CD1c-positive myeloid dendritic cell (primary cell): Measurements from ENCODE around the gene CCER1.
"Not testable (repeated sequence)": the region's sequence is repeated elsewhere in the genome, so short reads cannot be mapped to it uniquely, and the experiment has no call there.

Source experiments
- DNase-seq: peaks from one replicate; pipeline ENCODE4 v3.0.0-alpha.2; 2016; ENCODE audit errors: extremely low spot score

Gene CCER1

GRCh38 chr12:90954921-90955320, at the start of gene CCER1:
CCER1 (minus strand) TSS chr12:90955176; CDS start chr12:90954742, 434 bp downstream.
- DNase-seq, result no peak

- DNase-seq, result no peak
Observed at GRCh38 chr12:91003737-91004136, 48.8 kb upstream of the CCER1 start.

- no peak for DNase-seq
Observed at GRCh38 chr12:91001306-91001705, 46.3 kb upstream of the CCER1 start.

GRCh38 chr12:90999966-91000365, 45.0 kb upstream of the CCER1 start:
- DNase-seq, result no peak

GRCh38 chr12:90999527-90999926, 44.6 kb upstream of the CCER1 start:
- DNase-seq, result no peak

DNA sequence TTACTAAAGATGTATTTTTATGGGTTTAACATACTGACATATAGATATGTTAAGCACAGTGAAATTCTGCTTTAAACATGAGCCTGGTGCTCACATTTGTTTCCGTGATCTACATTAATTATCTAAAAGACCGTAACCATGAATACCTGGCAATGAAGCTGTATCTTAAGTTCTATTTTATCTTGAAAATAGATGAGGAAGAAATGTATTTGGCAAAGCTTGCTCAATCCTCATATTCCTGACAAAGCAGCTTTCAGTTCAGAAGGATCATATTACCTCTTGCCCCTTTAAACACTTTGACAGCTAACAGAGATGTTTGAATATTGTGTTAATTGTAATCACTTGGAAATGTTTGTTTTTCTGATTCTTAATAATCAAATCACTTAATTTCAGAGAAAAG, 40.0 kb upstream of the CCER1 start:
- no peak for DNase-seq

DNA sequence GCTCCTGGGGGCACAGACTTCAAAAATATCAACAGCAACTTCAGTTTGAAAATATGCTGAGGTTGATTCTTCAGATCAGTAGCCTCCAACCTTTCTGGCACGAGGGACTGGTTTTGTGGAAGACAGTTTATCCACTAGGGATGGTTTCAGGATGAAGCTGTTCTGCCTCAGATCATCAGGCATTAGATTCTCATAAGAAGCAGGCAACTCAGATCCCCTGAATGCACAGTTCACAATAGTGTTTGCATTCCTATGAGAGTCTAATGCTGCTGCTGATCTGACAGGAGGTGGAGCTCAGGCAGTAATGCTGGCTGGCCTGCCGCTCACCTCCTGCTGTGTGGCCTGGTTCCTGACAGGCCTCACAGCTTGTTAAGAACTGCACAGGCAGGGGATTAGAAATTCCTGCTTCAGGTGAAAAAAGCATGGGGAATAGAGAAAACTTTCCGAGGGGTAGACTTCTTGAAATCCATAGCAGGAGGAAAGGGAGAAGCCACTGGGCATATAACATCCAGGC, 37.0 kb upstream of the CCER1 start:
- DNase-seq, result no peak

DNA sequence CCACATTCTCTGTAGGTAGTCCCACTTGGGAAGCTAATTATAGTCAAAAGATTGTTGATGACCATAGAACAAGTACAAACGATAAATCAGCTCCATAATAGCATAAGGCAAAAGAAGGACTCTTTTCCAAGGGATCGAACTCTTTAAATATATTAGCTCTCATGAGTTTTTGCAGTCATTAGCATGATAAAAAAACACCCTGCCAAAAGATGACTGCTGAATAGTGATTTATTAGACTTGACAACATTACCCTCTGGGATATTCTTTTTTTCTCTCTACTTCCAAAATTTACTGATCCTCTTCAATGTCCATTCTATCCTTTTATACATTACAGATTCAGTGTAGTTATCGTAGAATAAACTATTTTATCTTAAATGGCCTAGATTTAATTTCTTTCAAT, 35.6 kb upstream of the CCER1 start:
- no peak for DNase-seq

DNA sequence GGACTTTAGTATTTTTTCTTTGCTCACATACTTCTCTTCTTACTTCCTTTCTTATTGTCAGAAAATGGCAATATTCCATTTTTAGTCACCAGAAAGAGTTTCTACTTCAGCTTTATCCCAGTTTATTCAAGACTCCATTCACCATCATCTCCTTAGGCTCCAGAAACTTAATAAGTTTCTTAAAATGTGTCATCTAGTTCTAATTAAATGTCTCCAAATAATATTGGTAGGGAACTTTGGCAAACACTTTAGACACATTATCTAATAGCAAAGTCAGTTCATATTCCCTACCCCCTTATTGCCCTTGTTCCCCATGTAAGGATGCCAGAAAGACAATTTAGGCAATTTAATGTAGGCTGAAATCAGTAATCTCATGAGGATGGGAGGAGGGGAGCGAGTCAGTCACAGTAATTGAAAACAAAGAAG, 34.7 kb upstream of the CCER1 start:
- no peak for DNase-seq

- DNase-seq, result no peak
Observed at GRCh38 chr12:90987520-90987919, 32.5 kb upstream of the CCER1 start.

DNA sequence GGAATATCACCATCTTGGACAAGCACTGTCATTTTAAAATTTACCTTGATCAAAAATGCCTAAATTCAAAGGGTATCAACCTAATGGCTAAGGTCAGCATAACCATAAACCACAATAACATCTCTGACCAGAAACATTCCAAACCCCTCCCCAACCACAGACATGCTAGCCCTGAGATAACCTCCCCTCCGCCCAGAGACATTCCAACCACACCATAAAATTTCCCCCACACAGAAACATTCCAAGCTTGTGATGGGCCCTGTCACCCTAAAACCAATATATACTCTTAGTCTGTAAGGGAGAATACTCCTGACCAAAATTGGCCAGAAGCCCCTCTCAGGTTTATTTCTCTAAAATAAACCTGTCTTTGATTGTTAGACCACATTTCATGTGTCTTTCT, 32.1 kb upstream of the CCER1 start:
- DNase-seq, result no peak

DNA sequence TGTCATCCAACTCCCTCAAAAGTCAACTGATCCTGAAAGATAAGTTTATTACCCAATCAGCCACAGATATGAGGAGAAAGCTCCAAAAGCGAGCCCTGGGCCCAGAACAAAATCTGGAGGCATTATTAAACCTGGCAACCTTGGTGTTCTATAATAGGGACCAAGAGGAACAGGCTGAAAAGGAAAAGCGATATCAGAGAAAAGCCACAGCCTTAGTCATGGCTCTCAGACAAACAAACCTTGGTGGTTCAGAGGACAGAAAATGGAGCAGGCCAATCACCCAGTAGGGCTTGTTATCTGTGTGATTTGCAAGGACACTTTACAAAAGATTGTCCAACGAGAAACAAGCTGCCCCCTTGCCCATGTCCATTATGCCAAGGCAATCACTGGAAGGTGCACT, 30.4 kb upstream of the CCER1 start:
- not testable (repeated sequence) for DNase-seq

DNA sequence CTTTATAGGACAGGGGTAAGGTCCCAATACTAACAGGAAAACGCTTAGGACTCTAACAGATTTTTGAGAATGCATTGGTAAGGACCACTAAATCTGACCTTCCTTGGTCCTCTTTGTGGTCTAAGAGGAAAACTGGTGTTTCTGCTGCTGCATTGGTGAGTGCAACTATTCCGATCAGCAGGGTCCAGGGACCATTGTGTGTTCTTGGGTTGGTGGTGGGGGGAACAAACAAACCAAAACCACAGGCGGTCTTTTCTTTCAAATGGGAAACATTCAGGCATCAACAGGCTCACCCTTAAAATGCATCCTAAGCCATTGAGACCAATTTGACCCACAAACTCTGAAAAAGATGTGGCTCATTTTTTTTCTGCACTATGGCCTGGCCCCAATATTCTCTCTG, 29.1 kb upstream of the CCER1 start:
- DNase-seq, result no peak

DNA sequence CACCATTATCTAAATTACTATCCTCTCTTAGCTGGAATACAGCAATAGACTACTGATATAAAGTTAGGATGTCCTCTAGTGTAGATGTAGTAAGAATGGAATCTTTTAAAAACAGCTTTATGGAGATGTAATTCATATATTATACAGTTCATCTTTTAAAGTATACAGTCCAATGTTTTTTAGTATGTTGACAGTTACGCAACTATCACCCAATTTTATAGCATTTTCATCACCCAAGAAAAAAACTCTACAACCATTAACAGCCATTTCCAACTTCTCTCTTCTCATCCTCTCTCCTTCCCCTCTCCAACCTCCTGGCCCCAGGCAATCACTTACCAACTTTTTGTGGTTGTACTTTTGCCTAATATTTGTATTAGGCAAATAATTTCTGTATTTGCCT, 27.2 kb upstream of the CCER1 start:
- no peak for DNase-seq

DNA sequence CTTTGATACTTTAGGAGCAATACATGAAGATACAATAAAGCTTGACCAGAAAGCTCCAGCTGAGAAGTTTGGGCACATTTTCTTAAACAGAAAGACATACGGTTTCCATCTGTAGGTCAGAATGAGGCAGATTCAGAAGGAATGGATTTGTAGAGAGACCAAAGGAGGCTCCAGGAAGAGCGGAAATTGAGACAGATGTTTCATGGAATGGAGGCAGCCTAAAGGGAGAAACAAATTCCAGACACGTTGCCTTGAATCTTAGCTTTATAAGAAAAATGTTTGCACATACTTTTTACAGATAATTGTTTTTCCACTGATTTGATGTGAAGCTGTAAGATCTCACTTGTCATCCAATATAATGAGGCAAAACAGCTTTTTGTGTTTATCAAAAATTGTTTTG, 25.0 kb upstream of the CCER1 start:
- no peak for DNase-seq

DNA sequence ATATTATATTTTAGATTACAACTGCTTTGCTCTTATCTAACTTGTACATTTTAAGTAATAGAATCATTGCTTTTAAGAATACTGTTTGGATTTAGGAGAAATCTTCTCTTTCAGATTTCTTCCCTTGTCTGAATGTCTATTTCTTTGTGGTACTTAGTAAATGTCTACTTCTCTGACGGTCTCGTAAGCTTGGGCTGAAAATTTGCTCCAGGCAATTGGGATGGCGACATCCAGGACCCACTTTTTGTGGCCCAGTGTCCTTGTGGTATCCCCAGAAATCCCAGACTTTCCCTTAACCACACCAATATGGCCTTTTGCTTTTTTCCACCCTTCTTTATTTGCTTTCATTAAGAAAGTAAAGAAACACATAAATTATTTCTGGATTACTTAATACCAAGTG, 24.0 kb upstream of the CCER1 start:
- no peak for DNase-seq

- peak; percentile 38 for DNase-seq
Observed at GRCh38 chr12:90978117-90978770, 23.3 kb upstream of the CCER1 start.

GRCh38 chr12:90977224-90977623, 22.2 kb upstream of the CCER1 start:
- DNase-seq, result no peak

DNA sequence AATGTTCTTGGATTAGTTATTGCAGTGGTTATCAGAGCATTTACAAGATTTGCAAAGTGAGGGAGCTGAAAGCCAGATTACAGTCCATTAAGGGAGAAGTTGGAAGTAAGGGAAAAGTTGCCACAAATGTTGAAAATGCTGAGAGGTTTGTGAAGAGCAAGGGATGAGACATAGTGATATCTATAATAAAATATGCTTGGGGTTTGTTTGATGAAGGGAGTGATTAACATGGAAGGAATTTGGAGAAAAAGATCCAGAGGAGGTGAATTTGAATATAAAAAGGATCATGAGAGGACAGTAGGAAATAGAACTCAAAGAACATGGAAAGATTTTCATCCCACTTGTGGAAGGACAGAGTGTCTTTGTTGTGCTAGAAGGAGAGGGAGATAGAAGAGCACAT, 19.3 kb upstream of the CCER1 start:
- no peak for DNase-seq

- no peak for DNase-seq
Observed at GRCh38 chr12:90972226-90972625, 17.2 kb upstream of the CCER1 start.

- no peak for DNase-seq
Observed at GRCh38 chr12:90970911-90971310, 15.9 kb upstream of the CCER1 start.

- no peak for DNase-seq
Observed at GRCh38 chr12:90970471-90970870, 15.5 kb upstream of the CCER1 start.

- no peak for DNase-seq
Observed at GRCh38 chr12:90969851-90970250, 14.9 kb upstream of the CCER1 start.

GRCh38 chr12:90969346-90969745, 14.4 kb upstream of the CCER1 start:
- no peak for DNase-seq
